HepG2 (cell line): ENCODE measurements around the gene QRICH2. TPM values are rescaled to one million over a fixed set of nuclear protein-coding genes. Genes with fewer than 3 reads are reported as not detected.
A peak's percentile ranks its signal among the peaks of the same experiment; 100 is the strongest.

ENCODE experiments used
- ATF1 ChIP-seq: IDR thresholded peaks from 2 replicates; pipeline ENCODE4 v1.6.1; 2016; ENCODE audit warnings: mild to moderate bottlenecking, control low read depth
- KMT2B ChIP-seq: IDR thresholded peaks from 2 replicates; pipeline ENCODE4 v1.6.1; 2016; ENCODE audit warnings: missing genetic modification reagents, missing compliant biosample characterization
- MIXL1 ChIP-seq: IDR thresholded peaks from 2 replicates; pipeline ENCODE4 v1.6.1; 2016
- ZFP36 ChIP-seq: fragments of 150-350 bp; IDR thresholded peaks from 2 replicates; pipeline ENCODE4 v1.6.1; 2018; ENCODE audit warnings: borderline replicate concordance, low read length, low read depth; ENCODE audit not compliant: partially characterized antibody
- ZNF10 ChIP-seq: sonication (generic); formaldehyde crosslinking; IDR thresholded peaks from 2 replicates; pipeline ENCODE4 v1.4.0; 2020; ENCODE audit warnings: mild to moderate bottlenecking, low read depth, missing genetic modification reagents, borderline replicate concordance
- ZNF292 ChIP-seq: sonication (generic); formaldehyde crosslinking; IDR thresholded peaks from 2 replicates; pipeline ENCODE4 v1.8.1; 2022; ENCODE audit warnings: mild to moderate bottlenecking, low read depth, missing genetic modification reagents, borderline replicate concordance
- ZNF615 ChIP-seq: sonication (generic); formaldehyde crosslinking; IDR thresholded peaks from 2 replicates; pipeline ENCODE4 v1.5.0; 2020; ENCODE audit warnings: mild to moderate bottlenecking, missing genetic modification reagents, borderline replicate concordance
- ZSCAN9 ChIP-seq: IDR thresholded peaks from 2 replicates; pipeline ENCODE4 v1.6.1; 2016; ENCODE audit warnings: borderline replicate concordance
- polyA plus RNA-seq, 8 experiments: library from polyadenylated mRNA; depleted of rRNA in 3 of 8; stranded (reverse) in 7 of 8; unstranded in 1 of 8; fragments of >200 nt; fragmentation: Illumina TruSeq in 4 of 8; extraction: Trizol in 4 of 8; gene quantifications; 2 replicates each; pipeline versions ENCODE4 v1.2.1 to v1.2.3, GENCODE V29; 2011 to 2016; ENCODE audit warnings: low read depth in 4 of 8, missing spikeins in 1 of 8, mixed read lengths in 1 of 8; ENCODE audit not compliant: insufficient read depth in 1 of 8
- total RNA-seq, 5 experiments: library from RNA; depleted of rRNA; stranded (reverse); fragments of >200 nt; fragmentation: Illumina TruSeq; extraction: Trizol; gene quantifications; 2 replicates each; pipeline ENCODE4 v1.2.3, GENCODE V29; 2016; ENCODE audit warnings: low read depth in 1 of 5
- TF ChIP-seq, protein P1 (sequence below): sonication (generic); formaldehyde crosslinking; IDR thresholded peaks from 2 replicates; pipeline ENCODE4 v1.9.0; 2021; ENCODE audit warnings: missing genetic modification reagents, borderline replicate concordance
- TF ChIP-seq, protein P2 (sequence below): sonication (generic); formaldehyde crosslinking; IDR thresholded peaks from 2 replicates; pipeline ENCODE4 v1.4.0; 2020; ENCODE audit warnings: missing genetic modification reagents
- TF ChIP-seq, protein P3 (sequence below): sonication (generic); formaldehyde crosslinking; IDR thresholded peaks from 2 replicates; pipeline ENCODE4 v1.4.0; 2020; ENCODE audit warnings: missing genetic modification reagents
- TF ChIP-seq, protein P4 (sequence below): sonication (generic); formaldehyde crosslinking; IDR thresholded peaks from 2 replicates; pipeline ENCODE4 v1.4.0; 2020; ENCODE audit warnings: missing genetic modification reagents
- TF ChIP-seq, protein P5 (sequence below): sonication (generic); formaldehyde crosslinking; IDR thresholded peaks from 2 replicates; pipeline ENCODE4 v1.4.0; 2020; ENCODE audit warnings: missing genetic modification reagents
- TF ChIP-seq, protein P6 (sequence below): sonication (generic); formaldehyde crosslinking; IDR thresholded peaks from 2 replicates; pipeline ENCODE4 v1.4.0; 2020; ENCODE audit warnings: mild to moderate bottlenecking, missing genetic modification reagents

The QRICH2 gene
- total and polyA plus RNA-seq, 2 of the 13 experiments (the other 11 are each of a cell fraction or from before 2014, with no cell fraction given) = 3.7 to 5.7 TPM

DNA sequence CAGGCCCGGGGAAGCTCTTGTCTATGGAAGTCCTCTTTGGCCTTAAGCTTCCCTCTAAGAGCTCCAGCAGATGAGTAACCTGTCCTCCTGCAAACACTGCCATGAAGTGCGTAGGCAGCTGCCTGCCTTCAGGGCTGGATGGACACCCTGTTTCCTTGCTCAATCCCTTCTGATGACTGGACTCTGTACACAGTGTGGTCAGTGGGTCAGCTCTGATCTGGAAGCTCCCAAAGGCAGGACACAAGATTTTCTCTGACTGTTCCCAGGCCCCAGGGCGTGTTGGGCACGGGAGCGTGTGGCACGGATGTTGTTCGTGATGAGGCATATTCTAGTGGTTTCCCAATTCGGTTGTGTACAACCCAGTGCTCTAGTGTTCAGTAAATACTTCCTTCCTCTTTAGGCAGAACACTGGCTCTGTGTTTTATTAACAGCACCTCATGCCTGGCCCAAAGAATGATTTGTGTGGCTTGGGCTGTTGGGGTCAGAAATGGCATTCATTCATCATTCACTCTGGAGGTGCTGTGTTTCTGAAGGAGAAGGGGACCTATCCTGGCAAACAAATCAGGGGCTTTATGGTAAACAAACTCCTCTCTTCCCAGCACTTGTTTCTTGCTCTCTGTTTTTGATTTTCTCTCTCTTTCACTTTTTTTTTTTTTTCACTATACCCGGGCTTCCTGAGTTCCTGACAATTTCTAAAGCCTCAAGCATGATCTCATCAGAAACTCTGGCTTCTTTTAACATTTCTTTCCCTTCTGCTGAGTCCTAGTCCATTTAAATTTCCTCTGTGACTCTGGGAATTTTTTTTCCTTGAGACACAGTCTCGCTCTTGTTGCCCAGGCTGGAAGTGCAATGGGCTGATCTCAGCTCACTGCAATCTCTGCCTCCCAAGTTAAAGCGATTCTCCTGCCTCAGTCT, 55.8 kb downstream of the QRICH2 start (continued):
- TF ChIP-seq, protein P1, sequence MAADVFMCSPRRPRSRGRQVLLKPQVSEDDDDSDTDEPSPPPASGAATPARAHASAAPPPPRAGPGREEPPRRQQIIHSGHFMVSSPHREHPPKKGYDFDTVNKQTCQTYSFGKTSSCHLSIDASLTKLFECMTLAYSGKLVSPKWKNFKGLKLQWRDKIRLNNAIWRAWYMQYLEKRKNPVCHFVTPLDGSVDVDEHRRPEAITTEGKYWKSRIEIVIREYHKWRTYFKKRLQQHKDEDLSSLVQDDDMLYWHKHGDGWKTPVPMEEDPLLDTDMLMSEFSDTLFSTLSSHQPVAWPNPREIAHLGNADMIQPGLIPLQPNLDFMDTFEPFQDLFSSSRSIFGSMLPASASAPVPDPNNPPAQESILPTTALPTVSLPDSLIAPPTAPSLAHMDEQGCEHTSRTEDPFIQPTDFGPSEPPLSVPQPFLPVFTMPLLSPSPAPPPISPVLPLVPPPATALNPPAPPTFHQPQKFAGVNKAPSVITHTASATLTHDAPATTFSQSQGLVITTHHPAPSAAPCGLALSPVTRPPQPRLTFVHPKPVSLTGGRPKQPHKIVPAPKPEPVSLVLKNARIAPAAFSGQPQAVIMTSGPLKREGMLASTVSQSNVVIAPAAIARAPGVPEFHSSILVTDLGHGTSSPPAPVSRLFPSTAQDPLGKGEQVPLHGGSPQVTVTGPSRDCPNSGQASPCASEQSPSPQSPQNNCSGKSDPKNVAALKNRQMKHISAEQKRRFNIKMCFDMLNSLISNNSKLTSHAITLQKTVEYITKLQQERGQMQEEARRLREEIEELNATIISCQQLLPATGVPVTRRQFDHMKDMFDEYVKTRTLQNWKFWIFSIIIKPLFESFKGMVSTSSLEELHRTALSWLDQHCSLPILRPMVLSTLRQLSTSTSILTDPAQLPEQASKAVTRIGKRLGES (CRISPR knock-in tag) = no peak
- TF ChIP-seq ZNF292 (CRISPR knock-in tag) (peak; percentile 96), ZFP36 (no peak), ZNF615 (CRISPR knock-in tag) (no peak), ZNF10 (CRISPR knock-in tag) (no peak), ZSCAN9 (CRISPR knock-in tag) (peak; percentile 91; the same call in 1 of the 2 replicates), KMT2B (CRISPR knock-in tag) (0 out of 2 replicates have a peak, but pooled peaks have one; percentile 47), ATF1 (CRISPR knock-in tag) (no peak), MIXL1 (CRISPR knock-in tag) (no peak)
- TF ChIP-seq, protein P2, sequence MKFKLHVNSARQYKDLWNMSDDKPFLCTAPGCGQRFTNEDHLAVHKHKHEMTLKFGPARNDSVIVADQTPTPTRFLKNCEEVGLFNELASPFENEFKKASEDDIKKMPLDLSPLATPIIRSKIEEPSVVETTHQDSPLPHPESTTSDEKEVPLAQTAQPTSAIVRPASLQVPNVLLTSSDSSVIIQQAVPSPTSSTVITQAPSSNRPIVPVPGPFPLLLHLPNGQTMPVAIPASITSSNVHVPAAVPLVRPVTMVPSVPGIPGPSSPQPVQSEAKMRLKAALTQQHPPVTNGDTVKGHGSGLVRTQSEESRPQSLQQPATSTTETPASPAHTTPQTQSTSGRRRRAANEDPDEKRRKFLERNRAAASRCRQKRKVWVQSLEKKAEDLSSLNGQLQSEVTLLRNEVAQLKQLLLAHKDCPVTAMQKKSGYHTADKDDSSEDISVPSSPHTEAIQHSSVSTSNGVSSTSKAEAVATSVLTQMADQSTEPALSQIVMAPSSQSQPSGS (CRISPR knock-in tag) = peak; percentile 44; the same call in 1 of the 2 replicates
- TF ChIP-seq, protein P3, sequence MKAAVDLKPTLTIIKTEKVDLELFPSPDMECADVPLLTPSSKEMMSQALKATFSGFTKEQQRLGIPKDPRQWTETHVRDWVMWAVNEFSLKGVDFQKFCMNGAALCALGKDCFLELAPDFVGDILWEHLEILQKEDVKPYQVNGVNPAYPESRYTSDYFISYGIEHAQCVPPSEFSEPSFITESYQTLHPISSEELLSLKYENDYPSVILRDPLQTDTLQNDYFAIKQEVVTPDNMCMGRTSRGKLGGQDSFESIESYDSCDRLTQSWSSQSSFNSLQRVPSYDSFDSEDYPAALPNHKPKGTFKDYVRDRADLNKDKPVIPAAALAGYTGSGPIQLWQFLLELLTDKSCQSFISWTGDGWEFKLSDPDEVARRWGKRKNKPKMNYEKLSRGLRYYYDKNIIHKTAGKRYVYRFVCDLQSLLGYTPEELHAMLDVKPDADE (CRISPR knock-in tag) = no peak
- TF ChIP-seq, protein P4, sequence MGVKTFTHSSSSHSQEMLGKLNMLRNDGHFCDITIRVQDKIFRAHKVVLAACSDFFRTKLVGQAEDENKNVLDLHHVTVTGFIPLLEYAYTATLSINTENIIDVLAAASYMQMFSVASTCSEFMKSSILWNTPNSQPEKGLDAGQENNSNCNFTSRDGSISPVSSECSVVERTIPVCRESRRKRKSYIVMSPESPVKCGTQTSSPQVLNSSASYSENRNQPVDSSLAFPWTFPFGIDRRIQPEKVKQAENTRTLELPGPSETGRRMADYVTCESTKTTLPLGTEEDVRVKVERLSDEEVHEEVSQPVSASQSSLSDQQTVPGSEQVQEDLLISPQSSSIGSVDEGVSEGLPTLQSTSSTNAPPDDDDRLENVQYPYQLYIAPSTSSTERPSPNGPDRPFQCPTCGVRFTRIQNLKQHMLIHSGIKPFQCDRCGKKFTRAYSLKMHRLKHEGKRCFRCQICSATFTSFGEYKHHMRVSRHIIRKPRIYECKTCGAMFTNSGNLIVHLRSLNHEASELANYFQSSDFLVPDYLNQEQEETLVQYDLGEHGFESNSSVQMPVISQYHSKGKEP = no peak
- TF ChIP-seq, protein P5, sequence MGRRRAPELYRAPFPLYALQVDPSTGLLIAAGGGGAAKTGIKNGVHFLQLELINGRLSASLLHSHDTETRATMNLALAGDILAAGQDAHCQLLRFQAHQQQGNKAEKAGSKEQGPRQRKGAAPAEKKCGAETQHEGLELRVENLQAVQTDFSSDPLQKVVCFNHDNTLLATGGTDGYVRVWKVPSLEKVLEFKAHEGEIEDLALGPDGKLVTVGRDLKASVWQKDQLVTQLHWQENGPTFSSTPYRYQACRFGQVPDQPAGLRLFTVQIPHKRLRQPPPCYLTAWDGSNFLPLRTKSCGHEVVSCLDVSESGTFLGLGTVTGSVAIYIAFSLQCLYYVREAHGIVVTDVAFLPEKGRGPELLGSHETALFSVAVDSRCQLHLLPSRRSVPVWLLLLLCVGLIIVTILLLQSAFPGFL (CRISPR knock-in tag) = no peak
- TF ChIP-seq, protein P6, sequence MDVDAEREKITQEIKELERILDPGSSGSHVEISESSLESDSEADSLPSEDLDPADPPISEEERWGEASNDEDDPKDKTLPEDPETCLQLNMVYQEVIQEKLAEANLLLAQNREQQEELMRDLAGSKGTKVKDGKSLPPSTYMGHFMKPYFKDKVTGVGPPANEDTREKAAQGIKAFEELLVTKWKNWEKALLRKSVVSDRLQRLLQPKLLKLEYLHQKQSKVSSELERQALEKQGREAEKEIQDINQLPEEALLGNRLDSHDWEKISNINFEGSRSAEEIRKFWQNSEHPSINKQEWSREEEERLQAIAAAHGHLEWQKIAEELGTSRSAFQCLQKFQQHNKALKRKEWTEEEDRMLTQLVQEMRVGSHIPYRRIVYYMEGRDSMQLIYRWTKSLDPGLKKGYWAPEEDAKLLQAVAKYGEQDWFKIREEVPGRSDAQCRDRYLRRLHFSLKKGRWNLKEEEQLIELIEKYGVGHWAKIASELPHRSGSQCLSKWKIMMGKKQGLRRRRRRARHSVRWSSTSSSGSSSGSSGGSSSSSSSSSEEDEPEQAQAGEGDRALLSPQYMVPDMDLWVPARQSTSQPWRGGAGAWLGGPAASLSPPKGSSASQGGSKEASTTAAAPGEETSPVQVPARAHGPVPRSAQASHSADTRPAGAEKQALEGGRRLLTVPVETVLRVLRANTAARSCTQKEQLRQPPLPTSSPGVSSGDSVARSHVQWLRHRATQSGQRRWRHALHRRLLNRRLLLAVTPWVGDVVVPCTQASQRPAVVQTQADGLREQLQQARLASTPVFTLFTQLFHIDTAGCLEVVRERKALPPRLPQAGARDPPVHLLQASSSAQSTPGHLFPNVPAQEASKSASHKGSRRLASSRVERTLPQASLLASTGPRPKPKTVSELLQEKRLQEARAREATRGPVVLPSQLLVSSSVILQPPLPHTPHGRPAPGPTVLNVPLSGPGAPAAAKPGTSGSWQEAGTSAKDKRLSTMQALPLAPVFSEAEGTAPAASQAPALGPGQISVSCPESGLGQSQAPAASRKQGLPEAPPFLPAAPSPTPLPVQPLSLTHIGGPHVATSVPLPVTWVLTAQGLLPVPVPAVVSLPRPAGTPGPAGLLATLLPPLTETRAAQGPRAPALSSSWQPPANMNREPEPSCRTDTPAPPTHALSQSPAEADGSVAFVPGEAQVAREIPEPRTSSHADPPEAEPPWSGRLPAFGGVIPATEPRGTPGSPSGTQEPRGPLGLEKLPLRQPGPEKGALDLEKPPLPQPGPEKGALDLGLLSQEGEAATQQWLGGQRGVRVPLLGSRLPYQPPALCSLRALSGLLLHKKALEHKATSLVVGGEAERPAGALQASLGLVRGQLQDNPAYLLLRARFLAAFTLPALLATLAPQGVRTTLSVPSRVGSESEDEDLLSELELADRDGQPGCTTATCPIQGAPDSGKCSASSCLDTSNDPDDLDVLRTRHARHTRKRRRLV = no peak
